A549 (cell line): ENCODE measurements around the gene MAST2.

ENCODE experiments used
- CBX8 ChIP-seq: fragments of 200-600 bp; sonication (generic); IDR thresholded peaks from 2 replicates; pipeline ENCODE4 v1.6.1; 2016
- CEBPB ChIP-seq, 2 experiments: fragments of >200 bp in 1 of 2; sonication (Bioruptor Twin) in 1 of 2; formaldehyde crosslinking in 1 of 2; IDR thresholded peaks; 2 replicates each; pipeline ENCODE4 v1.6.1; 2012 to 2016
- CHD2 ChIP-seq: fragments of 150-350 bp; IDR thresholded peaks from 2 replicates; pipeline ENCODE4 v1.6.1; 2014; ENCODE audit warnings: low read length; ENCODE audit not compliant: partially characterized antibody
- CTCF ChIP-seq: fragments of >200 bp; sonication (Bioruptor Twin); formaldehyde crosslinking; IDR thresholded peaks from 3 replicates; pipeline ENCODE4 v1.5.1; 2016
- ESRRA ChIP-seq: fragments of 150-350 bp; IDR thresholded peaks from 2 replicates; pipeline ENCODE4 v1.6.1; 2014; ENCODE audit warnings: mild to moderate bottlenecking, low read length, borderline replicate concordance
- GATA3 ChIP-seq: IDR thresholded peaks from 2 replicates; pipeline ENCODE4 v1.6.1; 2012; ENCODE audit warnings: borderline replicate concordance
- JUN ChIP-seq, 2 experiments: fragments of >200 bp; sonication (Bioruptor Twin); formaldehyde crosslinking; IDR thresholded peaks; 2 replicates in 1 of 2; 3 replicates in 1 of 2; pipeline ENCODE4 v1.6.1; 2016 to 2017
- MAX ChIP-seq: IDR thresholded peaks from 2 replicates; pipeline ENCODE4 v1.6.1; 2012
- MYC ChIP-seq: IDR thresholded peaks from 2 replicates; pipeline ENCODE4 v1.6.1; 2012; ENCODE audit warnings: mild to moderate bottlenecking, inconsistent platforms, low read length, improper control_type of control experiment, borderline replicate concordance
- POLR2A ChIP-seq: IDR thresholded peaks from 2 replicates; pipeline ENCODE4 v1.6.1; 2012; ENCODE audit warnings: mild to moderate bottlenecking, low read length
- REST ChIP-seq: fragments of 200-600 bp; sonication (generic); IDR thresholded peaks from 2 replicates; pipeline ENCODE4 v1.6.1; 2016; ENCODE audit warnings: antibody characterized with exemption, mild to moderate bottlenecking, moderate library complexity
- RFX5 ChIP-seq: fragments of 450-650 bp; IDR thresholded peaks from 2 replicates; pipeline ENCODE4 v1.7.1; 2014; ENCODE audit warnings: antibody characterized with exemption, mild to moderate bottlenecking, moderate library complexity
- ZFP36 ChIP-seq: fragments of 450-650 bp; IDR thresholded peaks from 2 replicates; pipeline ENCODE4 v1.6.1; 2014; ENCODE audit warnings: borderline replicate concordance; ENCODE audit not compliant: partially characterized antibody

GRCh38 chr1:45884700-45885099 is 81.3 kb downstream of the MAST2 start:
- TF ChIP-seq REST (no peak), CTCF (no peak), POLR2A (no peak), MYC (no peak), JUN (IDR thresholded peaks at IDR 0.05) (no peak), GATA3 (no peak), CHD2 (no peak), ESRRA (no peak), ZFP36 (no peak), CEBPB (IDR thresholded peaks at IDR 0.05) (no peak), MAX (no peak), RFX5 (no peak), CBX8 (no peak)
